Fibroblast of peridontal ligament (primary cell): Measurements from ENCODE around the gene MEP1A.
A peak's percentile ranks its signal among the peaks of the same experiment; 100 is the strongest.
"Not testable (repeated sequence)": the region's sequence is repeated elsewhere in the genome, so short reads cannot be mapped to it uniquely, and the experiment has no call there.

ENCODE experiments used
- DNase-seq: peaks from one replicate; pipeline ENCODE4 v3.0.0-alpha.2; 2010; ENCODE audit errors: extremely low read depth

The MEP1A gene

DNA sequence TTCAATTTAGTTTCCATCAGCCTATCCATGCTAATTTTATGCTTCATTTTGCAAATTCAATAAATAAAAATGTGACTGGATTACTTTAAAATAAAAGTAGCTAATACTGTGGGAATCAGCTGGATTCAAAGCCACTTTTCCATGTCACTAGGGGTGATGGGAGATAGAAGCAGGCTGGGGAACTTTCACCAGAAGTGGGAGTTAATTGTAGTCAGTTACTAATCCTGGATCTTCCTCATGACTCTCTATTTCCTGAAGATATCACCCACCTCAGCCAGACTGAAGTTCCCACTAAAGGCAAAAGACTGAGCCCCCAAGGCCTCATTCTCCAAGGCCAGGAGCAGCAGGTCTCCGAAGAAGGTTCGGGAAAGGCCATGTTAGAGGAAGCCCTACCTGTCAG lies 41.8 kb downstream of the MEP1A start:
- DNase-seq: not testable (repeated sequence)

DNA sequence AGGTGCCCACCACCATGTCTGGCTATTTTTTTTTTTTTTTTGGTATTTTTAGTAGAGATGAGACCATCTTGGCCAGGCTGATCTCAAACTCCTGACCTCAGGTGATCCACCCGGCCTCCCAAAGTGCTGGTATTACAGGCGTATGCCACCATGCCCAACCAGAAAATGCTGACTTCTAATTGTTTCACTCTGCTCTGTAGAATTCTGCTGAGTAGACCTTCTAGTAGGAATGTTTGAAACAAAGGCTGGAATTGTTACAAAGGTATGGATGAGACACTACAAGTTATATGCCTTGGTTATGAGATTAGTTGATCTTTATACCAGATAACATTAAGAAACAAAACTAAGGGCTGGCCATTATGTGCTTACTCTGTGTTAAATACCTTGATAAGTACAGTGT lies 44.8 kb downstream of the MEP1A start:
- DNase-seq: no peak

DNA sequence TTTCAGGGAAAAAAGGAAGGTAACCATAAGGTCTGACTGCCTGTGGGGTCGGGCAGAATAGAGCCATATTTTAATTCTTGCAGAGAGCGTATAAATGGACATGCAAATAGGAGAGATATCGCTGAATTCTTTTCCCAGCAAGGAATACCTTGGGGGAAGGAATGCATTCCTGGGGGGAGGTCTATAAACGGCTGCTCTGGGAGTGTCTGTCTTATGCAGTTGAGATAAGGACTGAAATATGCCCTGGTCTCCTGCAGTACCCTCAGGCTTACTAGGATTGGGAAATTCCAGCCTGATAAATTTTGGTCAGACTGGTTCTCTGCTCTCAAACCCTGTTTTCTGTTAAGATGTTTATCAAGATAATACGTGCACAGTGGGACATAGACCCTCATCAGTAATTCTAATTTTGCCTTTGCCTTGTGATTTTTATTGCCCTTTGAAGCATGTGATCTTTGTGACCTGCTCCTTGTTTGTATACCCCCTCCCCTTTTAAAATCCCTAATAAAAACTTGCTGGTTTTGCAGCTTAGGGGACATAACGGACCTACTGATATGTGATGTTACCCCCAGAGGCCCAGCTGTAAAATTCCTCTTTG lies 49.2 kb downstream of the MEP1A start:
- DNase-seq: not testable (repeated sequence)

DNA sequence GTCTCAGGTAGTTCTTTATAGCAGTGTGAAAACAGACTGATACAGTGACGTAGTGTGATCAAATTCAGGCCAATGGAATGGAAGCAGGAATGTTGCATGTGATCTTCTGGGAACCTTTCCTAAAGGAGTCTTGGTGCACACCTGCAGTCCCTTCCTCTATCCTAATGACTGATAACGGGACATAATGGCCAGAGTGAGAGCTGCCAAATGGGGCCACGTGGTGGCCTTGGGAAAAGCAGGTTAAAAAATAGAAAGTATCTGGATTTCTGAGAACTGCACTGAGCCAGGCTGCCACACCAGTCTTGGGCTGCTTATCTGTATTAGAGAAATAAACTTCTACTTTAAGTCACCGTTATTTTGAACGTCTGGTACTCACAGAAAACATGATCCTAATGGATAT lies 51.9 kb downstream of the MEP1A start:
- no peak for DNase-seq

GRCh38 chr6:46848684-46849360 lies 55.6 kb downstream of the MEP1A start:
- DNase-seq: peak; percentile 55

GRCh38 chr6:46849361-46849690 lies 56.1 kb downstream of the MEP1A start:
- no peak for DNase-seq

DNA sequence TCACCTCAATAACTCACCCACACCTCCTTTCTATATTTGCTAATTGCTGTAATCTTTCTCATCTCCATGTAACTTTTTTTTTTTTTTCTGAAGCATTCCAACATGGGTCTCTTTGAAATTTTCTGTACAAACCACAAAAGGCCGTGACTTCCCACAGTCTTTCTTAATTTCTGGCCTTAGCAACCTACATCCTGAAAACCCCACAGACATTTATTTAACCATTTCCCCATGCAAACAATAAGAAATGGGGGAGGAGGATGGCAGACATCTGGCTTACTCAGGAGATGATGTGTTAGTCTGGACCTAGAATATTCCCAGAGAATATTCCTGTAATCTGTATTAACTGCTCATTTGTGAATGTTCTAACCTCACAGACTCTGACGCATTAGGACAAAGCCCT lies 57.6 kb downstream of the MEP1A start:
- no peak for DNase-seq

DNA sequence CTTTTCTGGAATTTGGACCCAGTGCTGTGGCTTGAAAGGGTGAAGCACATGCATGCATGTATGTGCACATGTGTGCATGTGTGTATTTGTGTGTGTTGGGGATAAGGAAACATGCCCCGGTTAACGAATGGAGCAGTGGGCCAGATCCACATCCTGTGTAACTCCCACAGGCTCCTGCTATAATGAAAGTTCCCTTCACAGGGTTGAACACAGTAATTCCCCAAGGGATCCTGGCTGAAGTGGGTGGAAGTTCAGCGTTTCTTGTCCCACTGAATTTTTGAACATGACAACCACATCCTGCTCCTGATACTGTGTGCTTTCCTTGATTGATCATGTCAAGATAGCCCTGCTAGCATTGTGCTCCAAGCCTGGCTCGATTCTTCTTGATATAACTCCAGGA lies 58.4 kb downstream of the MEP1A start:
- DNase-seq: not testable (repeated sequence)

DNA sequence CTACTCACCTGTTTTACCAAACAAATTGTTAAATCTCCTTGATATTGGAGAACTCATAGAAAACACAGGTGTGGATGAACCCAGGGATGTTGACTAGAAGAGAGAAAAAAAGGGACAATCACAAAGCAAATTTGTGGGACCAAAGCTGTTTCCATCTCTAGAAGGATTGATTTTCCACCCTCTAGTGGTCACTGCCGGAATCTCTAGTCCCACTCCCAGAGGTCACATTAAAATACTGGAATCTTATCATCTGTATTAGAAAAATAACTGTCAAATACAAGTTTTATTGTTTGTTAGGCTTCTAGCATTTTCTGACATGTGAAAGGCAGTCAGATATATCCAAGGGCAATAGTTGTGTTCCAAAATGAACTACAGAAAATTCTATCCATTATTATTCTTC lies 62.8 kb downstream of the MEP1A start:
- peak; percentile 32 for DNase-seq

DNA sequence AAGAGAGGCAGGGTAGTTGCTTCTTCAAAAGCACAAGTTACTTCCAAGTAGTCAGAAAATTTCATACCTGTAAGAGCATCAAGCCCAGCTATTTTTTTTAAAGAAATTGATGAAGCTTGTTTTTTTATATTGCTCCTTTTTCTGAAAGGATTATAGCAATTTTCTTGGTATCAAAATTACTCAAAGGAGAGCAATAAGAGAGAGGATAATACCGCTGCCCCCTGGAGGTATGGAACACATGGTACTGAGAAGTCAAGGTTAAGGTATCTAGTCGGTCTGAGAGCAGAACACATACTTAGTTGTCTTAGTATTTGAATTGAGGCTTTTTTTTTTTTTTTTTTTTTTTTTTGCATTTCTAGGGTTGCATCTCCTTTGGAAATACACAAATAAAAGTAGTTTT lies 69.2 kb downstream of the MEP1A start:
- DNase-seq: no peak

- DNase-seq: no peak
These were observed 70.6 kb downstream of the MEP1A start for GRCh38 chr6:46863791-46864190.

DNA sequence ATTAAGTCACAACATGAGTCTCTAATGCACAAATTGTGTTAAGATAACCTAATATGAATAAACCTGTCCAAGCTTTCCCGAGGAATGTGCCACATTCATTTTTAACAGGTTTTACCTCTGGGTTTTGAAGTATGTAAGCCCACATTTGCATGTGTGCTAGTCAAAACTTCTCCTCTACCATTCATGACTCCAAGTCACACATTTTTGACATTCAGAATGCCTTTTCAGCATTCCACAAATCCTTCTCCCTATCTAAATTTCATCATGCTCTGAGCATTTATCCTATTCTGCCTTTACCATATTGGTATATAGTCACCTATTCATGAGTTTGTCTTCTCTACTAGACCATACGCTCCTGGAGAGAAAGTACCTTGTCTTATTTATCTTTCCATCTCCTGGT lies 72.0 kb downstream of the MEP1A start:
- DNase-seq: no peak

DNA sequence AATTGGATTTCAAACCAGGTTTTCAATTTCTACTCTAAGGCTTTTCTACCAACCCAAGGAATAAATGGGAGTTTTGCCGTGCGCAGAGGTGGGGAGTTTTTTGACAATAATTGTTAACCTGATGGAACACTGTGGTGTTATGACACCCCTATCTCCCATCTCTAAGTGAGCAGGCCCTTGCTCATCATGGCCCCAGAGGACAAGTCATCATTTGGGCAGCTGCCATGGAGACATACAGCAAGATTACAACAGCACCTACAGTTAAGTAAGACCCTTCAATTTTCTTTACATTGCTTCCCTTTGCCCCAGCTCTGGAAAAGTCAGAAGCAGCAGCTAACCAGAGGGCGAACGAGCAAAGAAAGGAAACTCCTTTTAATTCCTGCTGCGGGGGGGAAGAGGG lies 74.2 kb downstream of the MEP1A start:
- DNase-seq: no peak

DNA sequence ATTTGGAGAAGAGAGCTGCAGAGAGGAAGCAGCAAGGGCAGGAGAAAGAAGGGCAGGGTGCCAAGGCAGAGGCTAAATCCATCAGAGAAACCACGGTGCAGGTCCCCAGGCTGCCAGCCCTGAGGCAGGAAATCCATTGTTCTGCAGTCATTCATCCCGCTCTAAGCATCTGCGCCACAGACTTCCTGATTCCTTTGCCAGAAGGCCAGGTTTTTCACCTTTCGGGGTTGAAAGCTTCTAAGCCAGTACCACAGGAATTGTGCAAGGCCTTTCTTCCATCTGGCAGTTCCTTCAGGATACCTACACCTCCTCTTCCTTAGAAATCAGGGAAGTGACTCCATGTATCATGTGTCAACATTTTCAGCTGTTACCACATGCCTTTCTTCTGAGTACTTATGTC lies 82.9 kb downstream of the MEP1A start:
- no peak for DNase-seq

DNA sequence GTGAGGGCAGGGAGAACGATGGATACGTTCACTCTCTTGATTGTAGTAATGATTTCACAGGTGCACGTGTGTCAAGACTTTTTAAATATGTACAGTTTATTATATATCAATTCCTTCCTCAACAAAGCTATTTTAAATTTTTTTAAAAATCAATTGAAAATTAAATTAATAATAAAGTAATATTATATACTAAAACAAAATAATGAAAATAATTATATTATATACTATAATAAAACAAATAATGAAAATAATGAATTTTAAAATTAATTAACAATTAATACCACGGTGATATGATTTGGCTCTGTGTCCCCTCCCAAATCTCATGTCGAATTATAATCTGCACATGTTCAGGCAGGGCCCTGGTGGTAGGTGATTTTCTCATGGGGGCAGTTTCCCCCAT lies 85.8 kb downstream of the MEP1A start:
- DNase-seq: no peak

GRCh38 chr6:46882645-46883044 lies 89.5 kb downstream of the MEP1A start:
- DNase-seq: no peak

- DNase-seq: no peak
These were observed 94.8 kb downstream of the MEP1A start for GRCh38 chr6:46888031-46888430.

GRCh38 chr6:46888578-46888977 lies 95.4 kb downstream of the MEP1A start:
- no peak for DNase-seq
